Activated CD4-positive, alpha-beta T cell treated with anti-CD3 and anti-CD28 coated beads, Interleukin-2, amount 50 U/mL, for 16 hours (primary cell): ENCODE data around the gene TPRG1.

ENCODE experiments used
- DNase-seq: peaks from one replicate; pipeline ENCODE4 v3.0.0-alpha.2; 2020

The TPRG1 gene

GRCh38 chr3:189167027-189167766 is 4.6 kb upstream of the TPRG1 start:
- DNase-seq, result no peak

DNA sequence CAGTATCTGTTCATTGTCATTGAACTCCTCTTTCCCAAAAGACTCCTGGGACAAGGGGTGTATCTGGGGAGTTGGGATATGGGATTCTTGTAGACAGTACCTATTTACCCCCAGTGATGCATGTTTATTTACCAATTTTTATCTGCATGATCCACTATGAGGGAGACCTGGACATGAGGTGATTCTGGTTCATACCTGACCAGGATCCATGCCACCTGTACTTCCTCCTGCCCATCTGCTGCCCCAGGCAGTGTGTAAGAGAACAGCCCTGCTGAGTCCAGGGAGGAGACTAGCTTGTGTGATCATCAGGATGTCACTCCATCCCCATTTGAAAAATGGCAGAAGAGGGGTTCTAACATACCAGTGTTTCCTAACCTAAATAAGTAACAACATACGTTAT is 3.1 kb upstream of the TPRG1 start:
- no peak for DNase-seq

DNA sequence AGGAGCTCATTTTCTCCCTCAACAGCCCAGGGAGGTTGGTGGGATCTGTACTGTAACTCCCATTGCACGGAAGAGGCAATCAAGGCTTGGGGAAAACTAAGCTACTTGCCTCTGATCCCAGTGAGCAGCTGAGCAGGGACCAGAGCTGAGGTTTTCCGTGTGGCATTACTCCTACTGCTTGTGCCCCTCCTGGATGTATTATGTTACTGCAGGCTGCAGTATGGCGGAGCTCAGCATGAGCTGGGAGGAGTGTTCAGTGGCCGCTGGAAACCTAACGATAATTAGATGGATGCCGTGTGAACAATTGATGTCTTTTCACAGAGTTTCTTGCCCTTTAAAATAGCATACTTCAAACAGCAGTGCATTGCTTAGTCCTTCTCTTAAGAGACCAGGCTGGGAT is 2.0 kb upstream of the TPRG1 start:
- DNase-seq, result no peak

DNA sequence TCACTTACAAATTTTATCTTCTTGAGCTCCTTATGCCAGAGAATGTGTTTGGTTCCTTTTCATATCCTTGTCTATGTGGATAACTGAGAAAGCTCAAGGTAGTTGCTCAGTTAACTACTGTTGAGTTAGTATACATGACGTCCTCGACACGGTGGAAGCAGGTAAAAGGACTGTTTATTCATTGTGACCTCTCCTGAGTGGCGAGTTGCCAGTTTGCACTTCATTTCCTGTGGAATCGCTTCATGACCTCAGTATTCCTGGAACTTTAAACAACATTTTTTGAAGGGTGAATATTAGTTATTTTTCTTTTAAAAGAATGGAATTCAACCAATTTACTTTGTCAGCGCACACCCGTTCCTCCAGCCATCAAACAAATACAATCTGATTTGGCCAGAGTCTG is 1.2 kb upstream of the TPRG1 start:
- DNase-seq, result no peak

DNA sequence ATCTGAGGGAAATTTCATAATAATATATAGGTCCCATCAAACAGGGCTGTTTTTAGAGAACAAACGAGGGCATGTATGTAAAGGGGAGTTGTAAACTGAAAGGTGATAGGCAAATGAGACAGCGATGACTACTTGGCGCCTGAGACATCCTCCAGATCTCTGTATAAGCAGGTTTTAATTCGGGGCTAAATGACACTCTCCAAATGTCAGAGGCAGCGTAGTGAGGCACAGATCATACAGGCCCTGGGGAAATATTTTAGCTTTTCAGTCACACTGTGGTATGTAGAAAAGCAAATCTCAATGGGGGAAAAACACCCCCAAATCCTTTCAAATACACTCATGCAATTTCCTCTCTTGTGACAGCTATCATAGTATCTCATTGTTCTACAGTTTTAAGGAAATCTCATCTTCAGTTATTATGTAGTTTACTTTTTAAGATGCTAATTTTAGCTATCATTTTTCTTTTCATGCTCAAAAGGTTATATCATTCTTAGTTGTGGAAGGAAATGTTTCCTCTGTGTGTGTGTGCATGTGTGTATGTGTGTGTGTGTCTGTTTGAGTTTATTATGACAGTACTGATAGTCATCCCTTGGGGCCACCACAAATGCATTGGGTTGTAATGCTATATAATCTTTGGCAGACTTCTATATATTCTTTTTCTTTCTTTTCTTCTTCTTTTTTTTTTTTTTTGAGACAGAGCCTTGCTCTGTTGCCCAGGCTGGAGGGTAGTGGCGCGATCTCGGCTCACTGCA is 1.1 kb downstream of the TPRG1 start:
- DNase-seq, result no peak

GRCh38 chr3:189184566-189184965 is 12.8 kb downstream of the TPRG1 start:
- no peak for DNase-seq

GRCh38 chr3:189186101-189186500 is 14.3 kb downstream of the TPRG1 start:
- DNase-seq, result no peak

GRCh38 chr3:189188466-189188865 is 16.7 kb downstream of the TPRG1 start:
- DNase-seq, result no peak

DNA sequence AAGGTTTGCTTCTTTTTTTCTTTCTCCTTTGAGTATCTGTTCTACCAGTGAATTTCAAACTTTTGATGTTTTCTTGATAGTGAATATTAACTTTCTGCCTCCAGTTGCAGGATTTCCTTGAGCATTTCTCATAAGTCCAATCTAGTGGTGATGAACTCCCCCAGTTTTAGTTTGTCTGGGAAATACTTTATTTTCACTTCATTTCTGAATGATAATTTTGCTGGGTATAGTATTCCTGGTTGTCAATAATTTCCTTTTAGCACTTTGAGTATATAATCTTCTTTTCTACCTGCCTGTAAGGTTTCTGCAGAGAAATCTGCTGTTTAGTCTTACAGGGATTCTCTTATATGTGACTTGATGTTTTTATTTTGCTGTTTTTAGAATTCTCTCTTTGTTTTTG is 21.0 kb downstream of the TPRG1 start:
- no peak for DNase-seq

DNA sequence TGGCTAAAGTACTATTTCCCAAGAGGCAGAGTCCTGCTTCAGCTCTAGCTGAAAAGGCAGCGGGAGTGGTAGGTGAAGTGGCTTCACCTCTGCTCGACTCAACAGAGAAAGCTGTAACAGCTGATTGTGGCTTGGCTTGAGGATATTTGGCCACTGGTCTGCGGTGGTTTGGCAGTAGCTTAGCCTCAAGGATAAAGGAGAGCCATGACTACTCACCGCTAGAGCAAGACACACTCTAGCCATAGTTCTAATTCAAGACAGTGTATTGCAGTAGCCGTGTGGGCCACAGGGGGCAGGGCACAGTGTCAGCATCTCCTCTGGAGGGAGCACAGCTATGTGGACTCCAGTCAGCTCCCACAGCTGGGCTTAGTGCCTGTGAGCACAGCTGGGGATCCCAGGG is 23.5 kb downstream of the TPRG1 start:
- peak; percentile 5 for DNase-seq

- no peak for DNase-seq
These were observed 30.3 kb downstream of the TPRG1 start for GRCh38 chr3:189202106-189202505.

DNA sequence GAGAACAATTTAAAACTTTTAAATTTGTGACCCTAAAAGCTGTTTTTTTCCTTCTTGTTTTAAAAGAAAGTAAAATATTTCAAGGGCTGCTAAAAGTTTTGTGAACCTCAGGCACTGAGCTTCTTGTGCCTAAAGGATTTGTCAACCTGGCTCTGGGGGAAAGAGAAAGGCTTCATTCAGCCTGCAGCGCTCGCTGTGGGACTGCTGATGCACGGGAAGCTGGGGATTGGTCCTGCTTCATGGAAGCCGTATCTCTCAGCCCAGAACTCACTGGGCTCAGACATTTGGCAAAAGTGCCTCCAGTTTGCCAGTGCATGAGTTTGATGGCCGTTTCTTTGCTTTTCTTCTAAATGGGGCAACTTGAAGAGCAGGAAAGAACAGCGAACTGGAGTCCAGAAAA is 30.8 kb downstream of the TPRG1 start:
- no peak for DNase-seq

- no peak for DNase-seq
These were observed 32.5 kb downstream of the TPRG1 start for GRCh38 chr3:189204167-189204866.

GRCh38 chr3:189204937-189205336 is 33.2 kb downstream of the TPRG1 start:
- DNase-seq, result no peak

DNA sequence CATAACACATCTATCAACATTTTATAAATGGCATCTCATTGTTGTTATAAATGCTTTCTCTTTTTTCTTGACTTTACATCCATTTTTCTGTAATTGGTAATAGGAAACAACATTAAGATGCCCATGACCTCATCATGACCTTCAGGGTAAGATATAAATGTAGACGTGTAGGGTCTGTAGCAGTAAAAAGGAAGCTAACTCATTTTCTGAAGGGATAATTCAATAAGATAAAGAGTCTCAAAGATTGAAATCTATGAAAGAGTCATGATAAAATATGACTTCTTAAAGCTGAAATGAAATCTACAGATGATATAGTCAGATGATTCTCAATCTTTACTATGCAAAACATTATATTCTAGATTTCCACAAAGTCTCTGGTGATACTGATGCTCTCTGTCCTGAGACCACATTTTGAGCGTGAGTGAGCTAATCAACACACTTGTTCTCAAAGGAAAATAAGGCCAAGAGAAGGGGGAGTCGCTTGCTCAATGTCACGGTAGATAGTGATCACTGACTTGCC is 38.5 kb downstream of the TPRG1 start:
- no peak for DNase-seq

DNA sequence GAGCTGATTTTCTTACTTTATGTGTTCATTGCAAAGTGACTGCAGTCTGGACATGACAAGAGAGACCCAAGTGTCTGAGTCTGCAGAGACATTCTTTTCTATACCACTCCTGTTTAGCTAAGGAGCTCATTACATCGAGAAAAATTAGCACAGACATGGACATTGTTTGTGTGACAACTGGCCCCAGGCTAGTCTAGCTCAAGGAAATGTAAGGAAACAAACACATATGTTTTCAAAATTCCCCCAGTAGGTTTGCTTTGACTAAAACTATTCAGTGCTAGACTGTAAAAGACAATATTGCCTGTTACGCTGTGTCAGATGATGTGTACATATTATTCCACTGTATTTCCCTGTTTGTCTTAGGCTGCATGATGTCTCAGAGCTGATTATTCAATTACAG is 40.9 kb downstream of the TPRG1 start:
- DNase-seq, result no peak

DNA sequence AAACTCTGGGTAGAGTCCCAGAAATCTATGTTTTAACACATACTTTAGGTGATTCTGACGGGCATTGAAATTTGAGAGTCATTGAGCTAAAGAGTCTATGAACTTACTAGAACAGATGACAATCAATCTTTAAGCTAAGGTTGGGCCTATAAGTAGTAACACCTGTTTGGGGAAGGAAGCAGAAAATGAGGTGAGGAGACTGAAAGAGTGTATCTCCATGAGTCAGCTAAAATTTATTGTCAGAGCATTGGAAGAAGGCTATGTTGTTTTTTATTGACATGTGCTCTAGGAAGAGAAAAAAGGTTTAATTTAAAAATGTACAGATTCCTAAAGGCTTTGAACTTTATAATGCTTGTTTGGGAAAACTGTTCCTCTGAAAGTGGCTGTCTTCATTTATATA is 42.9 kb downstream of the TPRG1 start:
- DNase-seq, result no peak

DNA sequence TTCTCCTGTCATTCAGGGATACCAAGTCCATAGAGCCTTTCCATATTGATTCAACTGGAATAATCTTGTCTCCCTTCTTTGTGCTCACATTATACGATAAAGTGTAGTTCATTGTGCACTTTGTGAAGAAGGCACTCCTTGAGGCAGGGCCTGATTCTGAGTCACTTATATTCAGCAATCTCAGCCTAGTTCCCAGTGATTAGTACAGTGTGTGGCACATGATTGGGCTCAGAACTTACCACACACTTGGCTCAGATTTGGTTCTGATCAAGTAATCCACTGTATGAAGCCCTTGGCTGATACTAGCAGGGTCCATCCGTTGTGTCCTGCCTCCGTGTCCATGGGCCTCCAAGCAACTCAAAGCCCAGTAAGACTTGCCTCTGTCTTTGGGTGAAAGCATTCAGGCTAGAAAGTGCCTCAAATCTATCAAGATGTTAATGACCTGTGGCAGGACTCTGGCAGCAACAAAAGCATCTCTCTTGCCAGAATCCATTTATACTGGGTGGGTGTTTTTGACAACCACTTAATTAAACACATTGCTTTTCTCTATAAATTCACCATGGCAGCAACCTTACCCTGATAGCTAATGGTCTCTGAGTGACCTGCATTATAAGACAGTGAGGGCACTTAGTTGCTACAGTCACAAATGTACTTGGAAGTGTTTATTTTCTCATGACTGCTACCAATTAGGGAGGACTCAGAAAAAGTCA is 51.3 kb downstream of the TPRG1 start:
- DNase-seq, result no peak

DNA sequence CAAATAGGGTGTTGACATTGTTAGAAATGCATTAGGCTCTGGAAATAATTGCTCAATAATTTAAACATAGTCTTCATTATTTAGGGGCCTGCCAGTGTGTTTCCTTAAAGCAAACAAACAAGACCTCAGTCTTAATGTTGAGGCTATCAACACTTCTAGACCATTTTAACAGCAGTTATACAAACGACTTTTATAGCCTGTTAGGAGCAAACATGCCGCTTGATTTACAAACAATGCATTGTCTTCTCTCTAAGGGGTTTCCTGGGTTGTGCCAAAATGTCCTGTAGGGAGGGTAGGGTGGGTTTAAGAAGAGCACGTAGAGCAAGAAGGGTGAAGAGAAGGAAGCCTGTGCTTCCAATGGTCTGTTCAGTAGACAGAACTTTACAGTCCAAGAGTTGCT is 53.7 kb downstream of the TPRG1 start:
- DNase-seq, result no peak

- no peak for DNase-seq
These were observed 55.5 kb downstream of the TPRG1 start for GRCh38 chr3:189227249-189227648.

GRCh38 chr3:189229196-189229828 is 57.5 kb downstream of the TPRG1 start:
- DNase-seq, result no peak

DNA sequence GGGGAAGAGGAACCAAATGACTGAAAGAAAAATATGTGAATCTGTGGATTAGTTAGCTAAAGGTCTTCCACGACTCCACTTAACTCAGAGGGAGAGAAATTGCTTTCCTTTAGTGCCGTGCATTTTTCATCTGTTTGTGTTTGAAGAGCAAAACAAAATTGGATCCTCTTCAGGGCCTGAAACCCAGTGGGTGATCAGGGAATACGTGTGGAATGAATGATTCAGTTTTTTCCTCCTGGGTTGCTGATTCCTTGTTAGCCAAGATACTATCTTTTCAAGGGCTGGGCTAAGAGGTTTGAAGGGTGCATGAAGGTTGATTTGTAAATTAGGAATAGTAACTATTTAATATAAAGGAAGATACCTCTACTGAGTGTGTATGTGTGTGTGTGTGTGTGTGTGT is 61.0 kb downstream of the TPRG1 start:
- no peak for DNase-seq
